H9 (cell line): ENCODE data around the gene FAM78B. TPM values are rescaled to one million over a fixed set of nuclear protein-coding genes. Genes with fewer than 3 reads are reported as not detected.

Experiments used
- DNase-seq: peaks from one replicate; pipeline ENCODE4 v3.0.0-alpha.2; 2017
- H2AFZ ChIP-seq: one replicate; pipeline ENCODE4 v1.6.1; 2013; ENCODE audit warnings: mild to moderate bottlenecking, low read length, control low read depth, moderate library complexity
- H2AK5ac ChIP-seq: 2 replicates; pipeline ENCODE4 v1.6.1; 2013; ENCODE audit warnings: low read length, control low read depth, mixed read lengths; ENCODE audit not compliant: insufficient read length
- H2BK120ac ChIP-seq: one replicate; pipeline ENCODE4 v1.6.1; 2013; ENCODE audit warnings: low read depth, mild to moderate bottlenecking, low read length, control low read depth, inconsistent platforms; ENCODE audit not compliant: poor library complexity, severe bottlenecking
- H2BK12ac ChIP-seq: 2 replicates; pipeline ENCODE4 v1.6.1; 2013; ENCODE audit warnings: low read length, control low read depth, mixed read lengths, low read depth; ENCODE audit not compliant: insufficient read length
- H2BK15ac ChIP-seq: 2 replicates; pipeline ENCODE4 v1.6.1; 2013; ENCODE audit warnings: low read depth, low read length, control low read depth
- H2BK20ac ChIP-seq: one replicate; pipeline ENCODE4 v1.6.1; 2013; ENCODE audit warnings: low read depth, mild to moderate bottlenecking, low read length, control low read depth, inconsistent platforms; ENCODE audit not compliant: poor library complexity, severe bottlenecking
- H2BK5ac ChIP-seq: 2 replicates; pipeline ENCODE4 v1.6.1; 2013; ENCODE audit warnings: low read length, control low read depth, mixed read lengths; ENCODE audit not compliant: insufficient read length
- H3K14ac ChIP-seq: 2 replicates; pipeline ENCODE4 v1.6.1; 2013; ENCODE audit warnings: low read length, control low read depth; ENCODE audit not compliant: insufficient read depth
- H3K18ac ChIP-seq: 2 replicates; pipeline ENCODE4 v1.6.1; 2013; ENCODE audit warnings: low read depth, mild to moderate bottlenecking, mixed read lengths, low read length, control low read depth; ENCODE audit not compliant: insufficient read length
- H3K23ac ChIP-seq: 2 replicates; pipeline ENCODE4 v1.6.1; 2013; ENCODE audit warnings: low read length, control low read depth, mixed read lengths, low read depth; ENCODE audit not compliant: insufficient read length
- H3K23me2 ChIP-seq: 2 replicates; pipeline ENCODE4 v1.6.1; 2013; ENCODE audit warnings: low read depth, mild to moderate bottlenecking, mixed read lengths, low read length, control low read depth; ENCODE audit not compliant: insufficient read length, poor library complexity, severe bottlenecking
- H3K27ac ChIP-seq: 2 replicates; pipeline ENCODE4 v1.5.1; 2013; ENCODE audit warnings: low read length, control low read depth, mixed read lengths, low read depth; ENCODE audit not compliant: insufficient read length
- H3K27me3 ChIP-seq: 2 replicates; pipeline ENCODE4 v1.6.1; 2013; ENCODE audit warnings: low read length, control low read depth, inconsistent platforms; ENCODE audit not compliant: insufficient read depth
- H3K4ac ChIP-seq: 2 replicates; pipeline ENCODE4 v1.6.1; 2013; ENCODE audit warnings: low read depth, mild to moderate bottlenecking, control low read depth, inconsistent platforms, low read length, moderate library complexity
- H3K4me1 ChIP-seq: 2 replicates; pipeline ENCODE4 v1.6.1; 2013; ENCODE audit warnings: low read length, control low read depth, inconsistent platforms; ENCODE audit not compliant: insufficient read depth
- H3K4me2 ChIP-seq: 2 replicates; pipeline ENCODE4 v1.6.1; 2013; ENCODE audit warnings: low read length, control low read depth, mixed read lengths; ENCODE audit not compliant: insufficient read length, insufficient read depth
- H3K56ac ChIP-seq: 2 replicates; pipeline ENCODE4 v1.6.1; 2013; ENCODE audit warnings: low read depth, mild to moderate bottlenecking, mixed read lengths, low read length, control low read depth; ENCODE audit not compliant: insufficient read length
- H3K79me1 ChIP-seq: 2 replicates; pipeline ENCODE4 v1.6.1; 2013; ENCODE audit warnings: low read depth, mild to moderate bottlenecking, moderate library complexity, low read length, control low read depth, inconsistent platforms; ENCODE audit not compliant: insufficient read depth, poor library complexity, severe bottlenecking
- H3K79me2 ChIP-seq: 2 replicates; pipeline ENCODE4 v1.6.1; 2013; ENCODE audit warnings: low read length, control low read depth, inconsistent platforms; ENCODE audit not compliant: insufficient read depth
- H3K9ac ChIP-seq: 2 replicates; pipeline ENCODE4 v1.6.1; 2013; ENCODE audit warnings: low read length, control low read depth, mixed read lengths; ENCODE audit not compliant: insufficient read length; ENCODE audit errors: extremely low read depth
- H3K9me3 ChIP-seq: one replicate; pipeline ENCODE4 v1.6.1; 2013; ENCODE audit warnings: low read depth, low read length, inconsistent platforms; ENCODE audit not compliant: control insufficient read depth
- H3T11ph ChIP-seq: one replicate; pipeline ENCODE4 v1.6.1; 2013; ENCODE audit warnings: mild to moderate bottlenecking, low read length, control low read depth, inconsistent platforms
- H4K20me1 ChIP-seq: one replicate; pipeline ENCODE4 v1.6.1; 2013; ENCODE audit not compliant: control insufficient read depth, insufficient read length, insufficient read depth
- H4K5ac ChIP-seq: 2 replicates; pipeline ENCODE4 v1.6.1; 2013; ENCODE audit warnings: low read depth, mild to moderate bottlenecking, mixed read lengths, low read length, control low read depth; ENCODE audit not compliant: insufficient read length
- H4K8ac ChIP-seq: replicated peaks from 2 replicates; pipeline ENCODE4 v1.6.1; 2013; ENCODE audit warnings: low read length, control low read depth, mixed read lengths, low read depth; ENCODE audit not compliant: insufficient read length
- H4K91ac ChIP-seq: 2 replicates; pipeline ENCODE4 v1.6.1; 2013; ENCODE audit warnings: low read depth, mild to moderate bottlenecking, moderate library complexity, mixed read lengths, low read length, control low read depth; ENCODE audit not compliant: insufficient read length
- H3K27ac Mint-ChIP-seq, 3 experiments: 2 replicates in 2 of 3; 3 replicates in 1 of 3; pipeline ENCODE4 v1.8.0; 2020 to 2021; ENCODE audit warnings: mixed read lengths in 3 of 3, mild to moderate bottlenecking in 1 of 3, moderate library complexity in 1 of 3
- H3K27me3 Mint-ChIP-seq: 2 replicates; pipeline ENCODE4 v1.8.0; 2021; ENCODE audit warnings: low read depth, mild to moderate bottlenecking, moderate library complexity, mixed read lengths
- H3K36me3 Mint-ChIP-seq, 3 experiments: 2 replicates in 2 of 3; 3 replicates in 1 of 3; pipeline ENCODE4 v1.8.0; 2020 to 2021; ENCODE audit warnings: low read depth in 3 of 3, mixed read lengths in 3 of 3; ENCODE audit not compliant: insufficient read depth in 1 of 3
- H3K4me1 Mint-ChIP-seq, 2 experiments: 2 replicates each; pipeline ENCODE4 v1.8.0; 2020; ENCODE audit warnings: mixed read lengths in 2 of 2
- H3K4me3 Mint-ChIP-seq, 2 experiments: 2 replicates in 1 of 2; 3 replicates in 1 of 2; pipeline ENCODE4 v1.8.0; 2020 to 2021; ENCODE audit warnings: mild to moderate bottlenecking in 2 of 2, mixed read lengths in 2 of 2, moderate library complexity in 1 of 2
- H3K9me3 Mint-ChIP-seq, 2 experiments: 2 replicates in 1 of 2; 3 replicates in 1 of 2; pipeline ENCODE4 v1.8.0; 2020; ENCODE audit warnings: mild to moderate bottlenecking in 2 of 2, mixed read lengths in 2 of 2, moderate library complexity in 1 of 2
- CTCF ChIP-seq: fragments of 200-600 bp; sonication (generic); conservative IDR thresholded peaks from 3 replicates; pipeline ENCODE4 v1.8.0; 2021; ENCODE audit warnings: antibody characterized with exemption, mild to moderate bottlenecking
- WGBS: extraction: QIAGEN DNeasy Blood & Tissue Kit; methylation state at CpG from one replicate; pipeline ENCODE4 v1.1.7; 2013; ENCODE audit warnings: missing lambda C conversion rate, low lambda C conversion rate, mixed read lengths; ENCODE audit not compliant: insufficient read length; ENCODE audit errors: extremely low coverage; 5-methylcytosine and 5-hydroxymethylcytosine counted together
- total RNA-seq: library from RNA; stranded (reverse); gene quantifications from 2 replicates; pipeline ENCODE4 v1.2.1, GENCODE V29; 2021

Gene FAM78B
- total RNA-seq, 1 experiment from 2014 or later = 2.3 TPM

GRCh38 chr1:166166329-166166697, 488 bp downstream of the FAM78B start:
- no peak overlapping the region for H3K9ac ChIP-seq
- no peak overlapping the region for H2BK20ac ChIP-seq
- peaks cover 71% of the 10 kb centered on the region for H3K27me3 Mint-ChIP-seq

More at GRCh38 chr1:166166329-166166697, 488 bp downstream of the FAM78B start:
- Histone ChIP-seq H3K9me3 (no peaks in the 10 kb centered on the region), H3K79me2 (no peaks in the 10 kb centered on the region), H4K8ac (no peak overlapping the region), H2BK5ac (no peak overlapping the region), H3K27me3 (peaks cover 6% of the 10 kb centered on the region; the same call in 1 of the 2 replicates), H3K27ac (no peak overlapping the region), H3K79me1 (no peaks in the 10 kb centered on the region), H4K20me1 (no peaks in the 10 kb centered on the region), H2AFZ (no peak overlapping the region), H4K91ac (no peak overlapping the region), H2BK12ac (no peak overlapping the region), H3T11ph (no peak overlapping the region), H3K4ac (no peak overlapping the region), H2BK120ac (no peak overlapping the region), H3K4me2 (peak overlapping the region; percentile 97), H2AK5ac (no peak overlapping the region), H3K56ac (no peak overlapping the region), H3K4me1 (peaks cover 5% of the 10 kb centered on the region; the same call in 1 of the 2 replicates), H3K23ac (no peak overlapping the region), H3K14ac (no peak overlapping the region), H4K5ac (no peak overlapping the region), H3K18ac (no peak overlapping the region), H3K23me2 (peaks cover 6% of the 10 kb centered on the region), H2BK15ac (no peak overlapping the region)
- WGBS = no CpG with 5 or more reads among the region's 50 CpGs
- Mint-ChIP-seq H3K36me3 (no peaks in the 10 kb centered on the region), H3K4me1 (peaks cover 28% of the 10 kb centered on the region in 2 experiments), H3K9me3 (no peaks in the 10 kb centered on the region; a peak in 1 of 5 replicates), H3K4me3 (no peak overlapping the region), H3K27ac (no peak overlapping the region)
- no peak for DNase-seq
- no peak for TF ChIP-seq CTCF
